ENCODE results near the gene CACNB2. TPM values are rescaled to one million over a fixed set of nuclear protein-coding genes. Genes with fewer than 3 reads are reported as not detected.

Gene CACNB2
- total RNA-seq, 1 donor from 2014 or later: 3.5 TPM

DNA sequence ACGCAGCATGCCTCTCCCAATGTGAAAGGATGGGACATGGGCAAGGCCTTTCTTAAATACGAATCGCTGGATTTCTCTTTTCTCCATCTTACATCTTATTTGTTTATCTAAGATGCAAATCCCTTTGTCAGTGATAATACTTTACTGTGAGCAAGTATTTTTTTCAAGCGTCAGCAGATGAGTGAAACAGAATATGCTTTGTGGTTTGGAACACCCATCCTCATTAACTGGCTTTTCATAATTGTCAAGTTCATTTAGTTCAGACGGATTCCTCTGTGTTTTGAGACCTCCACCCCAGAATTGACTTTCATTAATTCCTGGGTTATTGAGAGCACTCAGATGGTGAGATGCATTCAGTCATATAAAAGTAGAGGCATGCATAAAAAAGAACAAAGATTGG lies 361.4 kb downstream of the CACNB2 start:
- Histone ChIP-seq H4K20me1 (ENCODE audit: low read depth) (no peaks in the 10 kb centered on the region), H3F3A (ENCODE audit: low read depth) (no peaks in the 10 kb centered on the region), H3K9ac (no peak overlapping the region), H2AFZ (replicated peaks) (no peak overlapping the region), H3K27ac (no peak overlapping the region), H3K79me2 (ENCODE audit: low read depth) (no peaks in the 10 kb centered on the region), H3K36me3 (no peaks in the 10 kb centered on the region), H3K4me3 (no peak overlapping the region), H3K27me3 (no peaks in the 10 kb centered on the region), H3K4me2 (no peak overlapping the region), H3K4me1 (peaks cover 12% of the 10 kb centered on the region), H3K9me3 (ENCODE audit: low read depth) (no peaks in the 10 kb centered on the region)
- Mint-ChIP-seq H3K4me3 (no peak overlapping the region), H3K4me1 (peaks cover 3% of the 10 kb centered on the region), H3K36me3 (no peaks in the 10 kb centered on the region), H3K27ac (no peak overlapping the region), H3K27me3 (ENCODE audit: insufficient read depth, low read depth) (no peaks in the 10 kb centered on the region), H3K9me3 (no peaks in the 10 kb centered on the region)
- DNase-seq (ENCODE audit: low spot score): no peak
- TF ChIP-seq EZH2 (IDR thresholded peaks at IDR 0.05): no peak
- TF ChIP-seq, protein P1, sequence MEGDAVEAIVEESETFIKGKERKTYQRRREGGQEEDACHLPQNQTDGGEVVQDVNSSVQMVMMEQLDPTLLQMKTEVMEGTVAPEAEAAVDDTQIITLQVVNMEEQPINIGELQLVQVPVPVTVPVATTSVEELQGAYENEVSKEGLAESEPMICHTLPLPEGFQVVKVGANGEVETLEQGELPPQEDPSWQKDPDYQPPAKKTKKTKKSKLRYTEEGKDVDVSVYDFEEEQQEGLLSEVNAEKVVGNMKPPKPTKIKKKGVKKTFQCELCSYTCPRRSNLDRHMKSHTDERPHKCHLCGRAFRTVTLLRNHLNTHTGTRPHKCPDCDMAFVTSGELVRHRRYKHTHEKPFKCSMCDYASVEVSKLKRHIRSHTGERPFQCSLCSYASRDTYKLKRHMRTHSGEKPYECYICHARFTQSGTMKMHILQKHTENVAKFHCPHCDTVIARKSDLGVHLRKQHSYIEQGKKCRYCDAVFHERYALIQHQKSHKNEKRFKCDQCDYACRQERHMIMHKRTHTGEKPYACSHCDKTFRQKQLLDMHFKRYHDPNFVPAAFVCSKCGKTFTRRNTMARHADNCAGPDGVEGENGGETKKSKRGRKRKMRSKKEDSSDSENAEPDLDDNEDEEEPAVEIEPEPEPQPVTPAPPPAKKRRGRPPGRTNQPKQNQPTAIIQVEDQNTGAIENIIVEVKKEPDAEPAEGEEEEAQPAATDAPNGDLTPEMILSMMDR (IDR thresholded peaks at IDR 0.05): no peak
- TF ChIP-seq EZH2phosphoT487 (IDR thresholded peaks at IDR 0.05): no peak

GRCh38 chr10:18504161-18504560 lies 363.9 kb downstream of the CACNB2 start:
- Histone ChIP-seq H2AFZ (replicated peaks) (no peak overlapping the region), H4K20me1 (ENCODE audit: low read depth) (no peaks in the 10 kb centered on the region), H3K9me3 (ENCODE audit: low read depth) (no peaks in the 10 kb centered on the region), H3K79me2 (ENCODE audit: low read depth) (no peaks in the 10 kb centered on the region), H3K4me3 (no peak overlapping the region), H3K36me3 (no peaks in the 10 kb centered on the region), H3K9ac (no peak overlapping the region), H3K27me3 (no peaks in the 10 kb centered on the region), H3K4me1 (no peaks in the 10 kb centered on the region), H3K4me2 (no peak overlapping the region), H3K27ac (no peak overlapping the region), H3F3A (ENCODE audit: low read depth) (no peaks in the 10 kb centered on the region)
- DNase-seq (ENCODE audit: low spot score): no peak
- Mint-ChIP-seq H3K4me1 (peaks cover 3% of the 10 kb centered on the region), H3K27me3 (ENCODE audit: insufficient read depth, low read depth) (no peaks in the 10 kb centered on the region), H3K36me3 (no peaks in the 10 kb centered on the region), H3K4me3 (no peak overlapping the region), H3K27ac (no peak overlapping the region), H3K9me3 (no peaks in the 10 kb centered on the region)
- TF ChIP-seq, protein P1 (IDR thresholded peaks at IDR 0.05): no peak
- TF ChIP-seq EZH2 (IDR thresholded peaks at IDR 0.05) (no peak), EZH2phosphoT487 (IDR thresholded peaks at IDR 0.05) (no peak)

- Mint-ChIP-seq H3K4me3 (no peak overlapping the region), H3K9me3 (no peaks in the 10 kb centered on the region), H3K27me3 (ENCODE audit: insufficient read depth, low read depth) (no peaks in the 10 kb centered on the region), H3K36me3 (no peaks in the 10 kb centered on the region), H3K4me1 (peaks cover 3% of the 10 kb centered on the region), H3K27ac (no peak overlapping the region)
- H3F3A ChIP-seq (ENCODE audit: low read depth): no peaks in the 10 kb centered on the region
- H3K4me1 ChIP-seq: no peaks in the 10 kb centered on the region
- no peaks in the 10 kb centered on the region for H3K79me2 ChIP-seq (ENCODE audit: low read depth)
- no peak overlapping the region for H3K9ac ChIP-seq
- TF ChIP-seq, protein P1 (IDR thresholded peaks at IDR 0.05): no peak
- TF ChIP-seq EZH2 (IDR thresholded peaks at IDR 0.05) (no peak), EZH2phosphoT487 (IDR thresholded peaks at IDR 0.05) (no peak)
- H4K20me1 ChIP-seq (ENCODE audit: low read depth): no peaks in the 10 kb centered on the region
- no peak overlapping the region for H2AFZ ChIP-seq (replicated peaks)
- H3K4me3 ChIP-seq: no peak overlapping the region
- no peak overlapping the region for H3K4me2 ChIP-seq
- no peak for DNase-seq (ENCODE audit: low spot score)
- no peaks in the 10 kb centered on the region for H3K36me3 ChIP-seq
- no peak overlapping the region for H3K27ac ChIP-seq
- H3K9me3 ChIP-seq (ENCODE audit: low read depth): no peaks in the 10 kb centered on the region
- no peaks in the 10 kb centered on the region for H3K27me3 ChIP-seq
Observed at GRCh38 chr10:18505456-18506118, 365.4 kb downstream of the CACNB2 start.

Measured in neural progenitor cell (in vitro differentiated cells).